HG03432 (cell line): ENCODE data around the gene TGM6.
"Not testable (repeated sequence)": the region's sequence is repeated elsewhere in the genome, so short reads cannot be mapped to it uniquely, and the experiment has no call there.

Source experiments
- ATAC-seq: cut with Tn5 transposase; IDR thresholded peaks from one replicate; pipeline ENCODE4 v1.9.1; 2021; ENCODE audit warnings: mild to moderate bottlenecking, moderate library complexity; ENCODE audit not compliant: unreplicated experiment

The TGM6 gene

DNA sequence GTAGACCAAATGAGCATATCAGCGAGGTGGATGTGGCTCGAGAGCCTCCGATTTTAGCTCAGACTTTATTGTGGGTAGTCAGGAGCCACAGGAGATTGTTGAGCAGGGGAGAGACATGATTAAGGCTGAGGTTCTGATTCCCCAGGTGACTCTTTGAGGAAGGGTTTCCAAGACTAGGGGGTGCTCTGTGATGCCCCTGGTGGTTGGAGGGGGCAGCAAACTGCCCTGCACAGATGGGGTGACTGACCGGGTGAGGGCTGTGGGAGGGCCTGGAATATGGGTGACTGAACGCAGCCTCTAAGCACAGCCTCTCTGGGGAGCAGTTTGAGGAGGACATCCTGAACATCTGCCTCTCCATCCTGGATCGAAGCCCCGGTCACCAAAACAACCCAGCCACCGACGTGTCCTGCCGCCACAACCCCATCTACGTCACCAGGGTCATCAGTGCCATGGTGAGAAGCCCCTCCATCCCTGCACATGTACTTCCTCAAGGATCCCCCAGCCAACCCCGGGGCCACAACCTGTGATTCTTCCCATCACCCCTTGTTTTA lies 17.0 kb downstream of the TGM6 start:
- ATAC-seq: no peak

DNA sequence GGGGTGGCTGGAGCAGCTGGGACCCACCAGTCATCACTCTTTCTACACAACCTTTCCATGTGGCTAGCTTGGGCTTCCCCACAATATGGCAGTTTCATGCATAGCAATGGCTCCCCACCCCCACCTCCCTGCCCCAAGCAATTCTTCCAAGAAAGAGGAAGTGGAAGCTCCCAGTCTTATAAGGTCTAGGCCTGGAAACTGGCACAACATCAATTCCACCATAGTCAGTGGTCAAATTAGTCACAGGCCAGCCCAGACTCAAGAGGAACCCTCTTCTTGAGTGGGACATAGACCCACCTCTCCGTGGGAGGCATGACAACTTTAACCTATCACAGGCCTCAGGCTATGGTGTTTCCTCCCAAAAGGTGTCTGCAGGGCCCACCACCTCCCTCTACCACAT lies 17.7 kb downstream of the TGM6 start:
- no peak for ATAC-seq

DNA sequence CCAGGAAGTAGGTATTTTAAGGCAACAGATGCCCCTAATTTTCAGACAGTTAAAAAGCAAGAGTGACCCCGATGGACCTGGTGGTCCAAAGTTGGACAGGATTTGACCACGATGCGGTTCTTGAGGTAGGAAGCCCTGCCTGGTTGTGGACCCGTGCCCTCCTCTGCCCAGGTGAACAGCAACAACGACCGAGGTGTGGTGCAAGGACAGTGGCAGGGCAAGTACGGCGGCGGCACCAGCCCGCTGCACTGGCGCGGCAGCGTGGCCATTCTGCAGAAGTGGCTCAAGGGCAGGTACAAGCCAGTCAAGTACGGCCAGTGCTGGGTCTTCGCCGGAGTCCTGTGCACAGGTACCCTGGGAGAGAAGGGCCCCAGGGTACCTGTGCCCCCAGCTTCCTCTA lies 18.7 kb downstream of the TGM6 start:
- ATAC-seq: no peak

DNA sequence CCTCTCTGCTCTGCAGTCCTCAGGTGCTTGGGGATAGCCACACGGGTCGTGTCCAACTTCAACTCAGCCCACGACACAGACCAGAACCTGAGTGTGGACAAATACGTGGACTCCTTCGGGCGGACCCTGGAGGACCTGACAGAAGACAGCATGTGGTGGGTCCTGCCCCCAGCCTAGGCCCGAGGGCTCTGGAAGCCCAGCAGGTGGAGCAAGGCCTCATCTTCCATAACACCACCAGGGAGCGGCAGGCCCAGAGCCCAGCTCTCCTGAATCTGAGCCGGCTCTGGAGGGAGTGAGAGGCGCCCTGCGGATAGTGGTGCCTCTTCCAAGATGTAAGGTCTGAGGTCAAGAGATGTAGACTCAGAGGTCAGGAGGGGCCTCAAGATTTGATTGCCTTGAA lies 19.6 kb downstream of the TGM6 start:
- no peak for ATAC-seq

DNA sequence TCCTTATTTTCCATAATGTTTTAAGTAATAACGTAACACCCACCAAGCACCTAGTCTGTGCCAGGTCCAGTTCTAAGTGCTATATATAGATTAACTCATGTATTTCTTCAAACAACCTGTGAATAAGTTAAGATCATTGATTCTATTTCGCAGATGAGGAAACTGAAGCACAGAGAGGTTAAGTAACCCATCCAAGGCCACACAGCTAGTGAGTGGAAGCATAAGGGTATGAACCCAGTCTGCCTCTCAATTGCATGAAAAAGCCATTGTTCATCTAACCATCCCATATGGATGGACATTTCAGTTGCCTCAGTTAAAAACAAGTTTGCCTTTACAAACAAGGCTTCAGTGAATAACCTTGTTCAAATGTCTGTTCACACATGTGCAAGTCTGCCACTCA lies 20.8 kb downstream of the TGM6 start:
- no peak for ATAC-seq

DNA sequence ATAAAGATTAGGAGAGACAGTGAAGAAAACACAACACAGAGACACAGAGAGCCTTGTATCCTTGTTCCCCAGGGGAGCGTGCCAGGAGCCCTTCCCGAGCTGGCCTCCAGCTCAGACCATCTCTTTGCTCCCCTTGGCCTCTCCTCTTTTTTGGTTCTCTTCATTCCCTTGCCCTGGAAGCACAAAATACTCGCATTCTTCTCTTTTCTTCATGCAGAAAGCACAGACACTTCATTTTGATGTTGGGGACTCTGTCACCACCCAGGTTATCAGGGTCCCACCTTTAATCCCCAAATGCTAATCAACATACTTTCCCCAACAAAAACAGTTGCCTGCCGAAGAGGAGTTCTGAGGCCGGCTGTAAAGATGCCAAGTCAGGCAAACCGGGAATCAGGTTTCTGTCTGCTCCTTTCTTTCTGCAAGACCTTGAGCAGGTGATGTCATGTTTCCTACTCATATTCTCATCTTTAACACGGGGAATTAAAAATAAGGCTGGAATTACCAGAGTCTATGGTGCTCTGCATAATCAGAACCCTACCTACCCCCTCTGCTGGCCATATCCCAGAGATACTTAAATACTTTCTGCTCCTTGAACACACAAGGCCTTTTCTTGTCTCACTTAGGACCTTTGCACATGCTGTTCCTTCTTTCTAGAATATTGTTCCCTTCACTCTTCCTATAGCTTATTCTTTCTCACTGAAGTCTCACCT lies 21.7 kb downstream of the TGM6 start:
- no peak for ATAC-seq

DNA sequence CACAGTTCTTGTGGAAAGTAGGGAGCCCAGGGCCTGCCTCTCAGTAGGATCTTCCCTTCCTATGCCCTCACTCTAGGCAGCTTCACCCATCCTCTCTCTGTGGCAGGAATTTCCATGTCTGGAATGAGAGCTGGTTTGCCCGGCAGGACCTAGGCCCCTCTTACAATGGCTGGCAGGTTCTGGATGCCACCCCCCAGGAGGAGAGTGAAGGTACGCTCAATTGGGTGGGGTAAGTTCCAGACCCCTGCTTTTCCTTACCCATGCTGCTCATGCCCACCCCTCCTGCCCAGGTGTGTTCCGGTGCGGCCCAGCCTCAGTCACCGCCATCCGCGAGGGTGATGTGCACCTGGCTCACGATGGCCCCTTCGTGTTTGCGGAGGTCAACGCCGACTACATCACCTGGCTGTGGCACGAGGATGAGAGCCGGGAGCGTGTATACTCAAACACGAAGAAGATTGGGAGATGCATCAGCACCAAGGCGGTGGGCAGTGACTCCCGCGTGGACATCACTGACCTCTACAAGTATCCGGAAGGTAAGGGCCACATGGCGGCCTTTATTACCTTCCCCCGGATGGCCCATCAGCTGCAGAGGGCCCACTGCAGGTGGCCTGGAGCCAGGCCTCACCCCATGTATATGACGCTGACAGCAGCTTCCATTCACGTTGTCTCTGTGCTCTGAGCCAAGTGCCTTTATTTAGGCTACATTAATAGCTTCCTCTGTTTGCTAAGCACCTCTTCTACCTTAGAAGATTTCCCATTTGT lies 22.8 kb downstream of the TGM6 start:
- ATAC-seq: no peak

DNA sequence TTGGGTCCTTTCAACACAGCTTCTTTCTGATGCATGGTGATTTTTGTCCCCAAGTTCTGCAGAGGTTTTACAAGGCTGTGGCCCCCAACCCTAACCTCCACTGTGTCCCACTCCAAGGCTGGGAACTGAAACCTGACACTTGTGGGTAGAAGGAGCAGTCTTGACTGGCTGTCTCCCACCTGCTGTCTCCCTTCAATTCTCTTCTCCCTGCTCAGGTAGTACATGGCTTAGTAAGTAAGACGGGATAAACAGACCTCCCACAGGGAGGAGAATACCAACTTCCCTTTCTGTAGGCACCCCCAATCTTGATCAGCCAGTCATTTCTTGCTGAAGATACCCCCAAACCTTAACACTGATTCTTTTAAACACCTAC lies 25.0 kb downstream of the TGM6 start:
- ATAC-seq: no peak

DNA sequence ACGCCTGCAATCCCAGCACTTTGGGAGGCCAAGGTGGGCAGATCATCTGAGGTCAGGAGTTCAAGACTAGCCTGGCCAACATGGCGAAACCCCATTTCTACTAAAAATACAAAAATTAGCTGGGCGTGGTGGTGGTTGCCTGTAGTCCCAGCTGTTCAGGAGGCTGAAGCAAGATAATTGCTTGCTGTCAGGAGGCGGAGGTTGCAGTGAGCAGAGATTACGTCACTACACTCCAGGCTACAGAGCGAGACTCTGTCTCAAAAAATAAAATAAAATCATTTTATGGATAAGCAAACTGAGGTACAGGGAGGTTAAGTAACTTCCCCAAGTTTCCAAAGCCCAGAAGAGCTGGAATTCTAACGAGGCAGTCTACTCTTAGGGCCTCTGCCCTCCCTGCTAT lies 26.7 kb downstream of the TGM6 start:
- ATAC-seq: not testable (repeated sequence)

DNA sequence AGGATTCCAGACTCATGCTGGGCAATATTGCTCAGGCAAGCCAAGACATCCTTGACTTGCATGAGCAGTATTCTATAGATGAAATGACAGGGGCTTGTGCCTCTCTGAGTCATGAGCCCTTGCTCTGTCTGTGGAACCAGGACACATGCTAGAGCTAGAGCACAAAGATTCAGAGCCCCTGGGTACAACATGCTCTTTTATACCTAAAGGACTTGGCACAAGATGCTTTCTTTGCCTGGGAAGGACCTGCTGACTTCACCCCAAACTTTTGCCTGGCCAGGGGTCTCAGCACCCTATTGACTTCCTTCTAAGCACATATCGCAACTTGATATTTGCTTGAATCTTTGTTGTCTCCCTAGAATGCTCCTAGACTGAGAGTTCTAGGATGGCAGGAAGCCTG lies 27.4 kb downstream of the TGM6 start:
- ATAC-seq: no peak

DNA sequence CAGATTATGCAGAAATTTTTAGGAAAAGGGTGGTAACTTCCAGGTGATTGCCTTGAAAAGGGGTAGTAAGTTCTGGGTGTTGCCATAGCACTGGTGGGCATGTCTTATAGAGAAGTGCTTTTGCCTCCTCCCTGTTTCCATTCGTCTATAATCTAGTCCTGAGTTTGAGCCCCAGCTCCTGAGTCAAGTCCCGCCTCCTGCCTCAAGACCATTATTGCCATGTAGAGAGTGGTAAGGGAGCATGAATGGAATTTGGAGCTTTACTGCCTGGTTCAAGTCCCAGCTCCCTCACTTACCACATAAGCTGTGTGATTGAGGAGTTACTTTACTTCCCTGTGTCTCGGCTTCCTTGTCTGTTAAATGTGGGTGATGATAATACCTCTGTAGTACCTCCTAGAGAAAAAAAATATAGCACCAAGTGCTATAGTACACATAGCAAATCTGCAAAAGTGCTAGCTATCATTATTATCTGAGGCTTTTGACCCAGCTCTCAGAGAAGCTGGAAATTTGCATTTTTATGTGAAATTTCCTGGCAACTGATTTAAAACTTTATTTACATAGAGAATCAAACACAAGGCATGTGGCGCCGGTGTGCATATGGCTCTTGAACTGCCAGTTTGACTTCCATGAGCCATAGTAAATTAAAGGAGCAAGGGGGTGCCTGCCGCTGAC lies 36.0 kb downstream of the TGM6 start:
- no peak for ATAC-seq

DNA sequence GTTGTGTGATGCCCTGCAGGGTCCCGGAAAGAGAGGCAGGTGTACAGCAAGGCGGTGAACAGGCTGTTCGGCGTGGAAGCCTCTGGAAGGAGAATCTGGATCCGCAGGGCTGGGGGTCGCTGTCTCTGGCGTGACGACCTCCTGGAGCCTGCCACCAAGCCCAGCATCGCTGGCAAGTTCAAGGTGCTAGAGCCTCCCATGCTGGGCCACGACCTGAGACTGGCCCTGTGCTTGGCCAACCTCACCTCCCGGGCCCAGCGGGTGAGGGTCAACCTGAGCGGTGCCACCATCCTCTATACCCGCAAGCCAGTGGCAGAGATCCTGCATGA lies 36.5 kb downstream of the TGM6 start:
- no peak for ATAC-seq

DNA sequence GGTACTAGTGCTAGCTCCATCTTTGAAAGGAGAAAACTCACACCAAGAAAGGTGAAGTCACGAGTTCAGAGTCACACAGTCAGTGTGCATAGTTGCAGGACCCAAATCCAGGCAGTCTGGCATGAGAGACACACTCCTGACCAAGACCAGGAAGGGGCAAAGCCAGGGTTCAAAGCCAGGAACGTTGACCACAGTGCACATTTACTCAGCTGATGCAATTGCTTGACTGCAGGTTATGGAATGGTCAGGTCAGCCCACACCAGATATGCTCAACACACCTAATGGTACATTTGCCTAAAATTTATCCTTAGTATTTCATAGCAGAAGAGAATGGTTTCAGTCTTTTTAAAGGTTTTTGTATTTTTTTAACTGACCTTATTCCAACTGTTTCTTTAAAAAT lies 37.7 kb downstream of the TGM6 start:
- no peak for ATAC-seq

DNA sequence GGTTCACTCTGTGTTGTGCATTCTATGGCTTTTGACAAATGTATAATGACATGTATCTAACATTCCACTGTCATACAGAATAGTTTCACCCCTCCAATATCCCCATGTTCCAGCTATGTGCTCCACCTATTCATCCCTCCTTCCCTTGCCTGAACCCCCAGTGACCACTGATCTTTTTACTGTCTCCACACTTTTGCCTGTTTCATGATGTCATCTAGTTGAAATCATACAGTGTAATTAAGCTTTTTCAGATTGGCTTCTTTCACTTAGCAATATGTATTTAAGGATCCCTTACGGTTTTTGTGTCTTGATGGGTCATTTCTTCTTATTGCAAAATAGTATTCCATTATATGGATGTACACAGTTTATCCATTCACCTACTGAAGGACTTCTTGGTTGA lies 39.8 kb downstream of the TGM6 start:
- no peak for ATAC-seq

DNA sequence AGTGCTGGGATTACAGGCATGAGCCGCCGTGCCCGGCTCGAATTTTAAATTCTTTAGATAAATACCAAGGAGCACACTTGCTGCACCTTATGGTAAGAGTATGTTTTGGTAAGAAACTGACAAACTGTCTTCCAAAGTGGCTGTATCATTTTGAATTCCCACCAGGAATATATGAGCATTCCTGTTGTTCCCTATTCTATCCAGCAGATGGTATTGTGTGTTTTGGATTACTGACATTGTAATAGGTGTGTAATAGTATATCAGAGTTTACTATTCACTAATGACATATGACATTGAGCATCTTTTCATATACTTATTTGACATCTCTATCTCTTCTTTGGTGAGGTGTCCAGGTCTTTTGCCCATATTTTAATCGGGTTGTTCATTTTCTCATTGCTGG lies 40.5 kb downstream of the TGM6 start:
- ATAC-seq: no peak

DNA sequence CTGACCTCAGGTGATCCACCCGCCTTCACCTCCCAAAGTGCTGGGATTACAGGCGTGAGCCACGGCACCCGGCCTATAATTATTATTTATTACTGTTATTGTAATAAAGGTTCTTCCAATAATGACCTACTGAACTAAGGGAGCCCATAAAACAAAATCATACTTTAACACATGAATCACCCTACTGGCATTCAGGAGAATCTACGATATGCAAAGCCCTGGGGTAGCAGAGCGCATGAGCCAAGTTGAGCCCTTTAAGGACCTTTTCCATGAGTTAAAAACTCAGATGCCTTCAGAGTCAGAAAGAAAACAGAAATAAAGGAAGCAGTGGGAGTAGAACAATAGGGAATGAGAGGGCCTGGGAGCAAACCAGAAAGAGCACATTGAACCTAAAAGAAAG lies 48.4 kb downstream of the TGM6 start:
- no peak for ATAC-seq

DNA sequence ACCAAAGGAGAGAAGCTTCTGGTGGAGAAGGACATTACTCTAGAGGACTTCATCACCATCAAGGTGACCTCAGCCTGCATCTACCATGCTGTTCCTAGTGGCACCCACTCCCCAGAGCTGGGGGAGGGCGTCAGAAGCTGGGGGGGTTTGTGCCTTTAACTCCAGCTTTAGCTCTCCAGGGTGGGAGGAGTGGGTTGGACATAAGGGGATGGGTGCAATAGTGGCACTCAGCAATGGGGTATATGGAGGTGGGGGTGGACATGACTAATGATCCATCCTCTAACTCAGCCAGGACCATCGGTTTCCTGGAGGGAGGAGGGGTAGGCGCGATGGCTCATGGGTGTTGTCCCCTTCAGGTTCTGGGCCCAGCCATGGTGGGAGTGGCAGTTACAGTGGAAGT lies 49.8 kb downstream of the TGM6 start:
- no peak for ATAC-seq

DNA sequence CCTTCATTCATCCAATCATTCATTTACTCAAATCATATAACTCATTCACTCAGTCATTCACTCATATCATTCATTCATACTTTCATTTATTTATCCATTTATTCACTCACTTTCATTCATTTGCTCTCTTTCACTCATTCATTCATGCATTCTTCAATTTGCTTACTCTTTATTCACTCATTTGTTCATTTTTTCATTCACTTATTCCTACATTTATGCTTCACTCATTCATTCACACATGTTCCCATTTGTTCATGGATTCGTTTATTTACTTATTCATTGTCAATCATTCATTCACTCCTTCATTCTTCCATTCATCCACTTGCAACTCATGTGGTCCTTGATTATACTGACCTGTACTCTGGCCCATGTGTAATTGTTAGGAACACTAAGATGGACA lies 50.5 kb downstream of the TGM6 start:
- no peak for ATAC-seq

DNA sequence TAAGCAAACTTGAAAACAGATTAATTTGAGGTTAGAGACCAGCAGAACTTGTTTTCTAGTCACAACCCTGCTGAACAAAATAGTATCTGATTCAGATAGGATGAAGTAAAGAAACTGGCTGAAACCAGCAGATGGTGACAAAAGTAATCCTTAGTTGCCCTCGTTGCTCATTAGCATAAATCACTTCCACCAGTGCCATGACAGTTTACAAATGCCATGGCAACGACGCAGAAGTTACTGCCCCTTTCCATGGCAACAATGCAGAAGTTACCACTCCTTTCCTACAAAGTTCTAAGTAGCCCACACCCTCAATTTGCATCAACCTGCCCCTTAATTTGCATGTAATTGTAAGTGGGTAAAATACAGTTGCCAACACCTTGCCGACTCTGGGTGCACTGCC lies 66.1 kb downstream of the TGM6 start:
- ATAC-seq: no peak

DNA sequence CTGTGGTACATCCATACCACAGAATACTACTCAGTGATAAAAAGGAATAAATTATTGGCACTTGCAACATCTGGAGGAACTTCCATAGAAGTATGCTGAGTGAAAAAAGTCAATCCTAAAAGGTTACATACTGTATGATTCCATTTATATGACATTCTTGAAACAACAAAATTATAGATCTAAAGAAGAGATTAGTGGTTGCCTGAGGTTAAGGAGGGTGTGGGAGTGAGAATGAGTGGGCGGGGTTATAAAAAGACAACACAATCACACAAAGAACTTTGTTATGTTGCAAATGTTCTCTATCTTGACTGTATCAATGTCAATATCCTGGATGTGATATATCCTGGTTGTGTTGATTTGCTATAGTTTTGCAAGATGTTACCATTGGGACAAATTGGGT lies 68.7 kb downstream of the TGM6 start:
- ATAC-seq: no peak

DNA sequence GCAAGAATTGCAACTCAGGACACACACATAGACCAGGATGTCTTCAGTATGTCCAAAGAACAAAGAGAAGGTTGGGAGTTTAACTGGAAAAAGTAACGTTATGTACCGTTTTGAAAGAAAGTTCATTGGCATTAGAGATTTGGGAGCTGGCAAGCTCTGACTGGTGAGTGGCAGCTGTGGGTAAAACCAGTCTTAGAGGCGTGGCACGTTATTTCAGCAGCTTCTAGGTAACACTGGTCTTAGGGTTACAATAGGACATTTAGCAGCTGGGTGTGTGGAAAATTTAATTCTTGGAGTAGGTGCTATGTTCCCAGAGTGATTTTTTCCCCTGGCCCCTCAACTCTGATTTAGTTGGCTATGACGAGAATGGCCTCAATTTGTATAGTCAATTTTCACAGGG lies 70.7 kb downstream of the TGM6 start:
- no peak for ATAC-seq
